HG03159 (cell line): Measurements from ENCODE around the gene DISP3.

Experiments used
- ATAC-seq: cut with Tn5 transposase; IDR thresholded peaks from one replicate; pipeline ENCODE4 v1.9.1; 2021; ENCODE audit warnings: mild to moderate bottlenecking, moderate library complexity; ENCODE audit not compliant: unreplicated experiment

The DISP3 gene

DNA sequence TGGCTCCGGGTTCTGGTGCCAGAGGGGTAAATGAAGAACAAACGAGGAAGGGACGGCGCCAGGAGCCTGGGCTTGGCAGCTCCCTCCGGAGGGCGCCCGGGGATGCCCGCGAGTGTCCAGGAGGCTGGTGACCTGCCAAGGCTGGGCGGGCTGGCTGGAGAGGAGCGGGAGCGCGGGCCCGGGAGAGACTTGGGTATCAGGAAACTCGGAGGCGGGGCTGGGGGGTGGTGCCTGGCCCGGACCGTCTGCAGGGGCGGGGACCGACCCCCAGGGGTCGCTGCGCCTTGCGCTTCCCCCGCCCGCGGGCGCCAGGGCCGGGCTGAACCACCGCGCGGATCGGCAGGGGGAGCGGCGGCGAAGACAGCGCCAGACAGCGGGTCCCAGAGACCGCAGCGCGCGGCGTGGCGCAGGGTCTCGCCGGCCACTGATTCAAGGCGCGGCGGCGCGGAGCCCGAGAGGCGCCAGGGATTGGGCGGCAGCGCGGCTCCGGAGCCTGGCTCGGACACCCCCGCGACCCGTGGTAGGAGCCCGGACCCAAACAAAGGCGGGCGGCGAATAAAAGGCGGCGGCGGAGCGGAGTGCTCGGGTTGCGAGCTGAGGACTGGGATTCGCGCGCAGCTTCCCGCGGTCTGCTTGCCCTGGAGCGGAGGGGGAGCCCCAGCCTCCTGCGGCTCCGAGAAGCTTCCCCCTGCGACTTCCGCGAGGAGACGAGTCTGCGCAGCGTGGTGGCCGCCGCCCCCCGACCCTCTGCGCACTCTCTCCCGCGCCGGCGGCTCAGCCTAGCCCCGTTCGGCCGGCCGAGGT, at the start of gene DISP3:
TSS of gene DISP3 (plus strand) at position 585 of the 804 bp plus-strand sequence. CDS start 21,838 bp downstream, outside the sequence.
- ATAC-seq, result peak; percentile 81

GRCh38 chr1:11429226-11429625, 49.7 kb upstream of the DISP3 start:
- no peak for ATAC-seq

- ATAC-seq, result no peak
Measured at GRCh38 chr1:11429935-11430334, 49.0 kb upstream of the DISP3 start.

- no peak for ATAC-seq
Measured at GRCh38 chr1:11431941-11432507, 46.9 kb upstream of the DISP3 start.

- ATAC-seq, result no peak
Measured at GRCh38 chr1:11432526-11432925, 46.4 kb upstream of the DISP3 start.

DNA sequence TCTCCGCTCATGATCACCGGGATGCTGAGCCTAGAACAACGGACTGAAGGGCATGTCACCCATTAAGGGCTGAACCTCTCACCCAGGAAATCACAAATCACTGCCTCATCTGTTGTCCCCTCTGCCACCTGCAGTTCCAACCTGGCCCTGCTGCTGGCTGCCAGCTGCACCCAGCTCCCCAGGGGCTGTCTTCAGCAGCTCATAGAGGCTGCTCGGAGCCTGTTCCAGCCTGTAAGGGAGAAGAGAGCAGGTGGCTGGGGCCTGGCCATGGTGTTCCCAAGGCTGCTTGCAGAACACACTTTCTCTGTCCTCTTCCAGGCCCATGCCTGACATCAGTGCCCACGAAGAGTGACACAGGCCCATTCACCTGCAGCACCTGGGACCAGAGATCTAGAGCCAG, 44.5 kb upstream of the DISP3 start:
- ATAC-seq, result no peak

DNA sequence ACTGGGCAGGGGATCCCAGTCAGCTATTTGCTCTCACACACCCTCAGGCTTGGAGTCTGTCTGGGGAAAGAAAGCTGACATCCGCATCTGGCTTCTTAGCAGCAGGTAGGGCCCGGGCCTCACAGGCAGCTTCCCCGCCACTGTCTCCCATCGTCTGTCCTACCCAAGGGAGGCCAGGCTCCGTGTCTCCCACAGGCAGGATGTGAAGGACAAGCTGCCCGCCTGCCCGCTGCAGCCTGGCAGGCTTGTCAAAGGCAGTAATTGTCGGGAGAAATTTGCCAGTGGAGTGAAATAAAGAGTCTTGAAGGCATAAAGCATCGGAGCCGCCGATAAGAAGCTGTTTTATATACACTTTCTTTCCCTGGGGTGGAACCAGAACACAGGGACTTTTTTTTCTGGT, 44.0 kb upstream of the DISP3 start:
- no peak for ATAC-seq

DNA sequence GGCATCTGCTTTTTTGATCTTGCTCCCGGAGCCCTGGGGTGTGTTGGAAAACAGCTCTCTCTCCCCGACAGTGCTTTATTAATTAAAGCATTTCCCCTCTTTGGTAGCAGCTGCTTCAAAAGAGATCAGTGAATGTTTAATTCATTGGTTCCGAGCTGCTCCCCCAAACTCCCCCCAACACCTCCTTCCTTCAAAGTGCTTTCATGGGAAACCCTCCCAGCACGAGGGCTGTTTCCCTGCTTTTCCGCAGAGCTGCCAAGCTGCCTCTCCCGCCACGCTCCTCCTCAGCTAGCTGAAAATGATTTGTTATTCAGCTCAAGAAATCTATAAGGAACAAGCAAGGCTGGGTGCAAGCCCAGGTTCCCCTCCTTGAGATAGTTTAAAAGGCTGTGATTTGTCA, 40.0 kb upstream of the DISP3 start:
- ATAC-seq, result no peak

DNA sequence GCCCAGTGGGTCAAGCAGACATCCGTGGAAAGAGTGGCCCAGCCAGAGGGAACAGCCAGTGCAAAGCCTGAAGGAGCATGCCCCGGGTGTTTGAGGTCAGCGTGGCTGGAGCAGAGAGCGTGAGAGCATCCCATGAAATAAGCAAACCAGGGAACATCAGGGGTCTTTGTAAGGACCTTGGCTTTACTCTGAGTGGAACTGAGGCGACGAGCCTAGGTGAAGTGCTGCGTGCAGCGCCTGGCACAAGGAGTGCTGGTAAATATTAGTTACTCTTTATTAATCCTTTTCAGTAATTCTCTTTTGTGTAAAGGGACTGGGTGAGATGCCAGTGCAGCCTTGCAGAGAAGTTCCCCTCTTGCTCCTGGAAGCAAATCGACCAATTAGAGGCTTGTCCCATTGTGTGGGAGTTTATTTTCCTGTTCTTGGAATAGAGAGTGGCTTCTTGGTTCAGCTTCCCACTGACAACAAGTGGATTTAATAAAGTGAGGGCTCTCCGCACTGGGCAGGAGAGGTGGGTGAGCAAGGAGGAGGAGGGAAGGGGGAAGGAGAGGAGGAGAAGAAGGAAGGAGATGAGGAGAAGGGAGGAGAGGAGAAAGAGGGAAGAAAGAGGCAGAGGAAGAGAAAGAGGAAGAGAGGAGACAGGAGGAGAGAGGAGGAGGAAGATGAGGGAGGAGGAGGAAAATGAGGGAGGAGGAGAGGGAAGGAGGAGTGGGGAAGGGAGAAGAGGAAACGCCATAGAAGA, 37.6 kb upstream of the DISP3 start:
- no peak for ATAC-seq

GRCh38 chr1:11443043-11443442, 35.9 kb upstream of the DISP3 start:
- ATAC-seq, result no peak

GRCh38 chr1:11443961-11444658, 34.8 kb upstream of the DISP3 start:
- no peak for ATAC-seq

- no peak for ATAC-seq
Measured at GRCh38 chr1:11444907-11445306, 34.0 kb upstream of the DISP3 start.

DNA sequence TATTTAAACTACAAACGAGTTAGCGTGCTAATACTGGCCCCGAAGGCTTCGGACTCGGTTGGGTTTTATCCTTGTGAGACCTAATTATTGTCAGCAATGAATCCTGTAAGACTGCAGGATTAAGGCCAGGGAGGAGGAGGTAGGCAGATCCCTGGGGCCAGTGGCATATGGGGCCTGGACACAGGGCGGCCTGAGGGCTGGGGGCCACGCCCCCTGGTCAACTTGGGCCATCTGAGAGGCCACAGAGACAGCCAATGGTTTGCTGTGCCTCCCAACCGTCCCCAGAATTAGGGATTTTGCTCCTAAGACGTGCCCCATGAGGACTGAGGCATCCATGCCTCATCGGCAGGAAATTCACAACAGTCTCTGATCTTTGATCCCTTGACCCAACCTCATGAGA, 31.1 kb upstream of the DISP3 start:
- ATAC-seq, result no peak

DNA sequence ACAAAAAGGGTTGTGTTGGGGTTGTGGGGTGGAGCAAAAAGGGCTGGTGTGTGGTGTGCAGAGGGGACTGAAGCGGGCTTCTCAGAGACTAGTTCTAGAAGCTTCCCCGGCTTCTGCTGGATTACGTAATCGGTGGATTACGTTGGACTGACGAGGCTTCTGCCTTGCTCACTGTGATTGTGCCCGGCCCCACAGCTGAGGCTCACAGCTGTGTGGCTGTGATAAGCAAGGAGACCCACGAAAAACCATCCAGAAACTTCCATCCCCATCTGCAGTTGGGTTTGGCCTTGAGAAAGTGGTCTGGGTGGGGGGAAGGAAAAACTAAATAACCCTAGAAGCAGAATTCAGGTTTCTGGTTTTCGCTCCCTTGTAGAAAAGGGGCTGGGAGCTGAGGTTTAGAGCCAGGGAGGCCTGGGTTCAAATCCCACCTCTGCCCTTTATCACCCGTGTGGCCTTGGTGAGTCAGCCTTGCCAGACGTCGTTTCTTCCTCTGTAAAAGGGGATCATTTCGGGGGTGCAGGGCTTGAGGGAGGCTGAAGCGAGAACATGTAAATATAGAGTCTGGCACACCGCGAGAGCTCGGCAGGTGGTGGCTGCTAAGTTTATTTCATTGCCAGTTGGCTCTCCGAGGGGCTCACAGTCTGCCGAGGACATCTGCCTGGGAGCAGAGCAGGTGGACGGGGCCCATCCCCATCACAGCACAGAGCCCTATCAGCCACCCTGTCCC, 30.4 kb upstream of the DISP3 start:
- no peak for ATAC-seq

DNA sequence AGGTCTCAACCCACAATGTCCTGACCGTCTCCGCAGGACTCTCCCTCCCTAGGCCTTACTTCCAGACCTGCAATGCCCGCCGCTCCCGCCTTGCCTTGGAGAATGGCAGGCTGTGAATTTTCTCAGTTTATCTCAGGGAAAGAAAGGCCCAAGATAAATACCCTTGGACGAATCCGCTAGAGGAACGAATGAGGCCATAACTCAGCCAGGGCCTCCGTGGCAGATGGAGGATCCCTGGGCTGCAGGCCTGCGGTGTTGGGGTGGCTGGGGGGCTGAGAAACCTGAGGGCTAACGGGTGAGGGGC, 29.9 kb upstream of the DISP3 start:
- ATAC-seq, result no peak

DNA sequence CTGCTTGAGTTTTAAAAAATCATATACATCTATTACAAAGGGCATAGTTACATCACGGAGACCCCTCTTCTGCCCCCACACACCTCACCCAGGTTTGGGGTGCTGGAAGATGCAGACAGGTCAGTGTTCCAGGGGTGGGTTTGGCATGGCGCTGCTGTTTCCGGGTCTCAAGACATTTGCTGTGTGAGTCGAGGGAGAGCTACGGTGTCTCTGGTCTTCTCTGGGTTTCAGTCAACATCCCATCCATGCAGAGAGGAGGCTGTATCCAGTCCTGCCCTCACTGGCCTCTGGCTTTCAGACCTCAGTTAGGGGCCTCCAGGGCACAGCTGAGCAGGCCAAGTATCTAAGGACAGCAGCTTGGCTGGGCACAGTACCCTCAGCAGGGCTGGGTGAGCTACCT, 28.6 kb upstream of the DISP3 start:
- no peak for ATAC-seq

DNA sequence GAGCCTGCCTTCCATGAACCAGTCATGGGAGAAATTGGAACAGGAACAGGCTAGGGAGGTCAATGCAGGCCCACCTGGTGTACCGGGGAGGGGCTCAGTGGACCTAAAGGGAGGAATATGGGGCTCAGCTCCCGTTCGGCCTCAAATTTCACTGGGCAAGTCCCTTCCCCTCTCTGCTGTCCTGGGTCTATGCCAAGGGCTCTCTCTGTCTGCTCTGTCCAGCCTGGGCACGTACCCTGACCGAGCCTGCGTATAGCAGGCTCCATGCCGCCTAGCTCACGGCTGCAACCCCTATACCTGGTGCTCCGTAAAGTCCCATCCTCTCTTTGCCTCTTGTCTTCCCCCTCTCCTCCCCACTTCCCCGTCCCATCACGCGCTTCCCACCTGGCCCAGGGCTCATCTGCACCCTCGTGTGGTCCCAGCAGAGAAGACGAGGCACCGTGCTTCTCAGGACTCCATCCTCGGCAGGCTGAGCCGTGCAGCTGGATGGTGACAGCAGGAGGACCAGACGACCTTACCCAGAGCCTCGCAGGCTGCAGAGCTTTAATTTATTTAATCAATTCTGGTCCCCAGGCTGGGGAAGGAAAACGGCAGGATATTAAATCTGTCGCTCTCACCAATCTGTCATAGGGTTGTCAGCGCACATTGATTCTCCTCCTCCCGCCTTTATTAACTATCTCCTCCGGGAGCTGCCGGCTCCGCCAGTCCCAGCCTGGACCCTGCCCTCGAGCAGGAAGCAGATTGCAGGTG, 25.0 kb upstream of the DISP3 start:
- no peak for ATAC-seq

DNA sequence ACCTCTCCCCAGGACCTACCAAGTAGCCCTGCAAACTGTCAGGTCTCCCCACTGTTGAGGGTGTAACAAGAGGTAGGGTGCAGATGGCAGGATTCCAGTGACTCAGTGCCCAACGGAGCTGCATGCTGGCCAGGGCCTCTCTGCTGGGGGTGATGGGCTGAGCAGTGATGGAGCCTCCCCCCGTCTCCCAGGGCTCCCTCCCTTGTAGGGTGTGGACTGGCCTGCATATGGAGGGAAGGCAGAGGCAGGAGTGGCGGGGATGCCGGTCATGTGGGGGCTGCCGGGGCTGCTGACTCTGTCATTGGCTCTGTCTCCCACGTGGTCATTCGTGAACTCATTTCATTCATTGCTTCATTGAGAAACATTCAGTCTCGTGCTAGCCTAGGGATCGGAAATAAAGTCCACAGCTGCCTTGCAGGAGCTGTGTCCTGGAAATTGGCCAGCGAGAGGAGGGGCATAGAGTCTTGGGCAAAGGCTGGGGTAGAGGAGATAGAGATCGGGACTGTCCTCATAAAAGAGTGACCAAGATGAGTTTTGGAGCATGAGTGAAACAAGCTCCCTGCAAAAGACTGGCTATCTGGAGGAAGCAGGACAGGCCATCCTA, 22.9 kb upstream of the DISP3 start:
- ATAC-seq, result no peak

- no peak for ATAC-seq
Measured at GRCh38 chr1:11456965-11457364, 22.0 kb upstream of the DISP3 start.

- ATAC-seq, result no peak
Measured at GRCh38 chr1:11458811-11459275, 20.1 kb upstream of the DISP3 start.
